NT2/D1 (cell line): ENCODE data around the gene SCYGR4.

Experiments used
- YY1 ChIP-seq: IDR thresholded peaks from 2 replicates; pipeline ENCODE4 v1.6.1; 2011; ENCODE audit not compliant: insufficient read length, insufficient read depth
- ZNF274 ChIP-seq: IDR thresholded peaks from 2 replicates; pipeline ENCODE4 v1.6.1; 2011; ENCODE audit warnings: mild to moderate bottlenecking, low read depth, low read length

DNA sequence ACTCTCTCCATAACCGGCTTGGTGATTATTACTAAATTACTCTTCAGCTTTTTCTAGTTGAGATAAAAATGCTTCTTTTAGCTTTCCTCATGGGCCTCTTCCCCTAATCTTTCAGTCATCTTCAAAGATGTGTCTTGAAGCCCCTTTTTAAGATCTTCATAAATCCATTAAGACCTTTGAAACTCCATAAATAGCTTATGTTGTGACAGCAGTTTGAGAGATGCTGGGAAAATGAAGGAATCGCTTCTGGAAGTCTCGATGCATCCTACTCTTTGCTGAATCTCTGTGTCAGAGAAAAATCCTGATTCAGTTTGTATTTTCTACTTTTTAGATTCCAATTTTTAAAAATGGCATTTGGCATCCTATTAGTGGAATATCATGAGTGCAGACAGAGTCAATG lies 13.0 kb downstream of the SCYGR4 start:
- TF ChIP-seq YY1, result no peak
- TF ChIP-seq ZNF274, result no peak
